Mammary epithelial cell (primary cell): Measurements from ENCODE around the gene MYOZ3.

Experiments
- EZH2 ChIP-seq: IDR thresholded peaks from 2 replicates; pipeline ENCODE4 v1.6.1; 2012; ENCODE audit warnings: low read length, inconsistent platforms, borderline replicate concordance
- TF ChIP-seq, protein P1 (sequence below), 2 donors: IDR thresholded peaks in 1 of 2; conservative IDR thresholded peaks in 1 of 2; 2 replicates each; pipeline ENCODE4 v1.5.1; 2011 to 2012; ENCODE audit warnings: inconsistent platforms in 2 of 2, low read length in 2 of 2, mild to moderate bottlenecking in 2 of 2, control low read depth in 1 of 2, low read depth in 1 of 2; ENCODE audit not compliant: insufficient read depth in 1 of 2; ENCODE audit errors: extremely low read depth in 1 of 2

DNA sequence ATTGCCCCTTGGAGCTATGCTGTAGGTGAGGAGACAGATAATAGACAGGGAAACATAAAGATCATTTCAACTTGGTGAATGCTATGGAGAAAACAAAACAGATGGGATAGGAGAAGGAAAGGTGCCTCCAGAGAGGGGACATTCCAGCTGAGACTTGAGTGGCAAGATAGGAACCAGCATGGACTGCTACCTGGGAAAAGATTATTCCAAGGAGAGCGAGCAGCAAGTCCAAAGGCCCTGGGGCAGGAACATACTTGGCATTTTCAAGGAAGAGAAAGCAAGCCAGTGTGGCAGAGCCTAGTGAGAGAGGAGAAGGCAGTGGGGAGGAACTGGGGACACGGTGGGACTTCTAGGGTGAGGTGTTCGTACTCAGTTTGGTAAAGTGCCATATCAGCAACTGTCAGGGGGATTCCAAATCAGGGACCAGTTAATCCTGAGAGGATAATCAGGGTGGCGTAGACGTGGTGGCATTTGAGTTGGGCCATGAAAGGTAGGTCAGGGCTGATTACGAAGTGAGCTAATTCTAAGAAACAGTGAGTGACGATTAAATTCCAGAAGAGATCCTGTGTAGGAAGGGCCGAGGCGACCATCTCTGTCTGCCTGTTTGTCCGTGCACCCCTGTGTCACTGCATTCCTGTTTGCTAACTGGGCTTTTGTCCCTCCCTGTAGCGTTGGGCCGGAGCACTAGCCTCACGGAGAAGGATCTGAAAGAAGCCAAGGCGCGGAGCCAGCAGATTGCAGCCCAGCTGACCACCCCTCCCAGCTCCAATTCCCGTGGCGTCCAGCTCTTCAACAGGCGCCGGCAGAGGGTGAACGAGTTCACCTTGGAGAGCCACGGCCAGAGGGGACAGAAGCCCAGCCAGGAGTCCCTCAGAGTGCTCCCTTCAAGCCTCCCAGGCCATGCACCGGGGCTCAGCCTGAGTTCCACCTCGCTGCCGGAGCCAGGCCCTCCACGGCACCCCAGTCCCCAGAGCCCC lies 13.5 kb upstream of the MYOZ3 start:
- TF ChIP-seq, protein P1, sequence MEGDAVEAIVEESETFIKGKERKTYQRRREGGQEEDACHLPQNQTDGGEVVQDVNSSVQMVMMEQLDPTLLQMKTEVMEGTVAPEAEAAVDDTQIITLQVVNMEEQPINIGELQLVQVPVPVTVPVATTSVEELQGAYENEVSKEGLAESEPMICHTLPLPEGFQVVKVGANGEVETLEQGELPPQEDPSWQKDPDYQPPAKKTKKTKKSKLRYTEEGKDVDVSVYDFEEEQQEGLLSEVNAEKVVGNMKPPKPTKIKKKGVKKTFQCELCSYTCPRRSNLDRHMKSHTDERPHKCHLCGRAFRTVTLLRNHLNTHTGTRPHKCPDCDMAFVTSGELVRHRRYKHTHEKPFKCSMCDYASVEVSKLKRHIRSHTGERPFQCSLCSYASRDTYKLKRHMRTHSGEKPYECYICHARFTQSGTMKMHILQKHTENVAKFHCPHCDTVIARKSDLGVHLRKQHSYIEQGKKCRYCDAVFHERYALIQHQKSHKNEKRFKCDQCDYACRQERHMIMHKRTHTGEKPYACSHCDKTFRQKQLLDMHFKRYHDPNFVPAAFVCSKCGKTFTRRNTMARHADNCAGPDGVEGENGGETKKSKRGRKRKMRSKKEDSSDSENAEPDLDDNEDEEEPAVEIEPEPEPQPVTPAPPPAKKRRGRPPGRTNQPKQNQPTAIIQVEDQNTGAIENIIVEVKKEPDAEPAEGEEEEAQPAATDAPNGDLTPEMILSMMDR (conservative IDR thresholded peaks at IDR 0.05 in 1 of 2, IDR thresholded peaks at IDR 0.05 in 1 of 2; ENCODE audit: extremely low read depth in 1 of 2, insufficient read depth in 1 of 2, low read depth in 1 of 2, low read length in 2 of 2) = no peak
- no peak for TF ChIP-seq EZH2
